ENCODE data around the gene MTHFD1L. TPM values are rescaled to one million over a fixed set of nuclear protein-coding genes. Genes with fewer than 3 reads are reported as not detected.

Gene MTHFD1L
- total RNA-seq, 4 donors from 2014 or later: 4.7 to 45.9 (median 24.0) TPM

- no peak for TF ChIP-seq CTCF (IDR thresholded peaks at IDR 0.05)
- ATAC-seq (ENCODE audit: low FRiP score) (no peak), DNase-seq (ENCODE audit: low spot score) (no peak)
These were observed 34.5 kb downstream of the MTHFD1L start for GRCh38 chr6:150900049-150900448.

- no peak for TF ChIP-seq CTCF (IDR thresholded peaks at IDR 0.05)
- DNase-seq (ENCODE audit: low spot score) (no peak), ATAC-seq (ENCODE audit: low FRiP score) (peak; percentile 15)
These were observed 36.8 kb downstream of the MTHFD1L start for GRCh38 chr6:150902142-150902776.

GRCh38 chr6:150905769-150906168 lies 40.3 kb downstream of the MTHFD1L start:
- no peak for TF ChIP-seq CTCF (IDR thresholded peaks at IDR 0.05)
- ATAC-seq (ENCODE audit: low FRiP score) (no peak), DNase-seq (ENCODE audit: low spot score) (no peak)

- DNase-seq (ENCODE audit: low spot score) (no peak), ATAC-seq (ENCODE audit: low FRiP score) (no peak)
- no peak for TF ChIP-seq CTCF (IDR thresholded peaks at IDR 0.05)
These were observed 41.3 kb downstream of the MTHFD1L start for GRCh38 chr6:150906641-150907326.

GRCh38 chr6:150907383-150907782 lies 41.9 kb downstream of the MTHFD1L start:
- DNase-seq (ENCODE audit: low spot score): no peak
- ATAC-seq (ENCODE audit: low FRiP score): no peak
- no peak for TF ChIP-seq CTCF (IDR thresholded peaks at IDR 0.05)

- TF ChIP-seq CTCF (IDR thresholded peaks at IDR 0.05): no peak
- DNase-seq (ENCODE audit: low spot score) (no peak), ATAC-seq (ENCODE audit: low FRiP score) (no peak)
These were observed 43.4 kb downstream of the MTHFD1L start for GRCh38 chr6:150908901-150909300.

GRCh38 chr6:150910561-150910960 lies 45.1 kb downstream of the MTHFD1L start:
- ATAC-seq (ENCODE audit: low FRiP score) (no peak), DNase-seq (ENCODE audit: low spot score) (no peak)
- TF ChIP-seq CTCF (IDR thresholded peaks at IDR 0.05): no peak
